ENCODE results near the gene MDM2.

GRCh38 chr12:68839183-68840147, 31.5 kb downstream of the MDM2 start:
- TF ChIP-seq, protein P1, sequence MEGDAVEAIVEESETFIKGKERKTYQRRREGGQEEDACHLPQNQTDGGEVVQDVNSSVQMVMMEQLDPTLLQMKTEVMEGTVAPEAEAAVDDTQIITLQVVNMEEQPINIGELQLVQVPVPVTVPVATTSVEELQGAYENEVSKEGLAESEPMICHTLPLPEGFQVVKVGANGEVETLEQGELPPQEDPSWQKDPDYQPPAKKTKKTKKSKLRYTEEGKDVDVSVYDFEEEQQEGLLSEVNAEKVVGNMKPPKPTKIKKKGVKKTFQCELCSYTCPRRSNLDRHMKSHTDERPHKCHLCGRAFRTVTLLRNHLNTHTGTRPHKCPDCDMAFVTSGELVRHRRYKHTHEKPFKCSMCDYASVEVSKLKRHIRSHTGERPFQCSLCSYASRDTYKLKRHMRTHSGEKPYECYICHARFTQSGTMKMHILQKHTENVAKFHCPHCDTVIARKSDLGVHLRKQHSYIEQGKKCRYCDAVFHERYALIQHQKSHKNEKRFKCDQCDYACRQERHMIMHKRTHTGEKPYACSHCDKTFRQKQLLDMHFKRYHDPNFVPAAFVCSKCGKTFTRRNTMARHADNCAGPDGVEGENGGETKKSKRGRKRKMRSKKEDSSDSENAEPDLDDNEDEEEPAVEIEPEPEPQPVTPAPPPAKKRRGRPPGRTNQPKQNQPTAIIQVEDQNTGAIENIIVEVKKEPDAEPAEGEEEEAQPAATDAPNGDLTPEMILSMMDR (IDR thresholded peaks at IDR 0.05) = no peak
- TF ChIP-seq POLR2A (IDR thresholded peaks at IDR 0.05) = no peak
